GM21576 (cell line): ENCODE measurements around the gene NBPF1.
"Not testable (repeated sequence)": the region's sequence is repeated elsewhere in the genome, so short reads cannot be mapped to it uniquely, and the experiment has no call there.

Source experiments
- ATAC-seq: cut with Tn5 transposase; IDR thresholded peaks from one replicate; pipeline ENCODE4 v1.9.1; 2021; ENCODE audit warnings: mild to moderate bottlenecking, moderate library complexity; ENCODE audit not compliant: unreplicated experiment

NBPF1 gene

DNA sequence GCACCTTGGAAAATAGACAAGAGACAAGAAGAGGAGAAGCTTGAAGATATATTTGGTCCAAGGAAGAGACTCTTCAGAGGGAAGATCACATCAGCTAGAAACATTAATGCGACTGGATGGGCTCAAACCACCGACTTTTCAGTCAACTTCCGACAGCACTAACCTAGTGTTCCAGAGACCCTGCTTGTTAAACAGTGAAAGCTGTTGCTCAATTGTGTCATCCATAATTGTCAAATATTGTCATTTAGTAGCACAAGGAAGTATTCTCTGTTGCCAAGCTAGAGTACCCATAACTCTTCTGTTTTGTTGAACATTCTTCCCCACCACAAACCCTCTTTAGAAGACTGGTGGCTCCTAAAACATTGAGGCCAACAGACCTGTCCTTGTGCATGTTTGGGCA, 56.3 kb downstream of the NBPF1 start:
- ATAC-seq, result not testable (repeated sequence)

GRCh38 chr1:16553244-16553643, 60.1 kb downstream of the NBPF1 start:
- ATAC-seq, result not testable (repeated sequence)

- ATAC-seq, result not testable (repeated sequence)
These were observed 63.0 kb downstream of the NBPF1 start for GRCh38 chr1:16550212-16550918.

GRCh38 chr1:16549545-16549944, 63.8 kb downstream of the NBPF1 start:
- not testable (repeated sequence) for ATAC-seq

DNA sequence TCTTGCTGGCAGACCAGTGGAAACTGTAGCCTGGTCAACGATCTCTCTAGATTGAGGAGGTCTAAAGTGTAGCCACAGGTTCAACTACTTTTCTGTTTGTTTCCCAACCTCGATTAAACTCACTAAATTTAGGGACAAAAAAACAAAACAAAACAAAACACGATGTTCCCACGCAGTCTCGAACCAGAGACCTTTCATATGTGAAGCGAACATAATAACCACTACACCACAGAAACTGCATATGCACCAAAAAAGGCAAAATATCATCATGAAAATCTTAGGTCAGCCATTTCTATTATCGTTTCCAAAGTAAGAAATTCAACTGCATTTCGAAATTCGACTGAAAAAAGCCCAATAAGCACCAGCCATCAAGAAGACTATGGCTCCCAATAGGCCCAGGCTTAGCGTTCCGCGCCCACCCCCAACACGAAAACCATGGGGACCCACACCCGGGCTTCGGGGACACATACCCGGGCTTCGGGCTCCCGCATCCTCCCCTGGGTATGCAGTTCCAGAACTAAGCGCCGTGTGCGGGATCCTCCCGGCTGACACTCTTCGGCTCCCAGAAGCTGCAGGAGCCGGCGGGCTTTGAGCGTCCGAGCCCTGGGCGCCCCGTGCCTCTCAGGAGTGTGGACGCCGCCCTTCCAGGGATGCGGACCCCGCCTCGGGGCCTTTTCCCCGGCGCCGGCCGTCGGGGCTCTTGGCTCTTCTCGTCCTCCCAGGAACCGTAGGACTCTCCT, 65.7 kb downstream of the NBPF1 start:
- not testable (repeated sequence) for ATAC-seq

DNA sequence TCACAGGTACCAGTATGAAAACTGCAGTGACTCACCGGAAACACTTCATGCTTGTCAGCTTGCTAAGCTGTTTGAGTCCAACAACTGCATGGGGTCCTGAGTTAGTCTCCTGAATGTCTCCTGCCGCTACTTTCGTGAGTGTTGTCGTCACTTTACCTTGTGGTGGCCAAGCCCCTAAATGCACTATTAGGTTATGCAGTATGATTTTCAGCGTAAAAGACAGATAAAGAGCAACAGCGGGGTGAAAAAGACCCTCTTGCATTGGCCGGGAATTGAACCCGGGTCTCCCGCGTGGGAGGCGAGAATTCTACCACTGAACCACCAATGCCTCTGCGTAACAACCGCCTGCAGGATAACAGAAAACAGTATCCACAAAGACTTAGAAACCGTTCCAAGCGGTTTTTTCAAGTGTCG, 67.7 kb downstream of the NBPF1 start:
- ATAC-seq, result not testable (repeated sequence)

- ATAC-seq, result not testable (repeated sequence)
These were observed 72.9 kb downstream of the NBPF1 start for GRCh38 chr1:16540421-16540893.

DNA sequence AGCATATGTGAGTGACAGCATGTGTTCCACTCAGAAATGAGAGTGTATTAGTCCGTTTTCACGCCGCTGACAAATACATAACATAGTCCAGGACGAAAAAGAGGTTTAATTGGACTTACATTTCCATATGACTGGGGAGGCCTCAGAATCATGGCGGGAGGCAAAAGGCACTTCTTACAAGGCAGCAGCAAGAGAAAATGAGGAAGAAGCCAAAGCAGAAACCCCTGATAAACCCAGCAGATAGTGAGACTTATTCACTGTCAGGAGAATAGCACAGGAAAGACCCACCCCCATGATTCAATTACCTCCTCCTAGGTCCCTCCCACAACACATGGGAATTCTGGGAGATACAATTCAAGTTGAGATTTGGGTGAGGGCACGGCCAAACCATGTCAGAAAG, 75.8 kb downstream of the NBPF1 start:
- ATAC-seq, result not testable (repeated sequence)

DNA sequence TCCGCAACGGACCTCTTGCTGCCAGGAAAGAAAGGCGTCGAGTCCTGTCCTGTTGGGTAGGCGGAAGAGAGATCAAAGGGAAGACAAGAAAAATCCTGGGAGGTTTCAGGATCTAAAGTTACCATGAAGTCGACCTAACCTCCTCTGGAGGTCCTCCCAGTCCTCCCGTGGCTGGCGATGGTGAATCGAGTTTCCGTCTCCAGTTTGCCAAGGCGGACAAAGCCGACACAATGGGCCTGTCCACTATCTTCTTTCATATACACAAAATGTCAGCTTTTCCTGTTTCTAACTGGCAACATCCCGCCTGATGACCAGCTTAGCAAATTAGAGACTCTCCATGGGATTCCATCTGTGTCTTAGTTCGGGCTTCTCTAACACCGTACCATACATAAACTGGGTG, 76.6 kb downstream of the NBPF1 start:
- not testable (repeated sequence) for ATAC-seq

- ATAC-seq, result not testable (repeated sequence)
These were observed 77.5 kb downstream of the NBPF1 start for GRCh38 chr1:16535898-16536297.

DNA sequence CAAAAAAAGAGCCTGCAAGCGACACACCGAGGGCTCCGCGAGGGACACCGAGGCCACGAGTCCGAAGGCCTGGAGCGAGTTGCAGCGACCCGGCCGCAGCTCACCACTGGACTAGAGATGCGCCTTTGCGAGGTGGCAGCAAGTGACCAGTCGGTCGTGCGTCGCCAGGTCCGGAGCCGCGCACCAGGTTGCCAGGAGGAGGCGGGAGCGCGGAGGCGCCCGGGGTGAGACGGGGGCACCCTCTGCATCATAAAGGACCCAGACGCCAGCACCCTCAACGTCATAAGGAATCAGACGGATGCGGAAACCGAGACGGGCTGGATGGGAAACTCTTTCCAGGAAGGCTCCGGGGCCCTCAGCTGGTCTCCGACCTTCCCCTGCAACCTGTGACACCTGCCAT, 77.9 kb downstream of the NBPF1 start:
- ATAC-seq, result not testable (repeated sequence)

GRCh38 chr1:16534829-16535456, 78.4 kb downstream of the NBPF1 start:
- not testable (repeated sequence) for ATAC-seq

- not testable (repeated sequence) for ATAC-seq
These were observed 79.0 kb downstream of the NBPF1 start for GRCh38 chr1:16534239-16534828.

DNA sequence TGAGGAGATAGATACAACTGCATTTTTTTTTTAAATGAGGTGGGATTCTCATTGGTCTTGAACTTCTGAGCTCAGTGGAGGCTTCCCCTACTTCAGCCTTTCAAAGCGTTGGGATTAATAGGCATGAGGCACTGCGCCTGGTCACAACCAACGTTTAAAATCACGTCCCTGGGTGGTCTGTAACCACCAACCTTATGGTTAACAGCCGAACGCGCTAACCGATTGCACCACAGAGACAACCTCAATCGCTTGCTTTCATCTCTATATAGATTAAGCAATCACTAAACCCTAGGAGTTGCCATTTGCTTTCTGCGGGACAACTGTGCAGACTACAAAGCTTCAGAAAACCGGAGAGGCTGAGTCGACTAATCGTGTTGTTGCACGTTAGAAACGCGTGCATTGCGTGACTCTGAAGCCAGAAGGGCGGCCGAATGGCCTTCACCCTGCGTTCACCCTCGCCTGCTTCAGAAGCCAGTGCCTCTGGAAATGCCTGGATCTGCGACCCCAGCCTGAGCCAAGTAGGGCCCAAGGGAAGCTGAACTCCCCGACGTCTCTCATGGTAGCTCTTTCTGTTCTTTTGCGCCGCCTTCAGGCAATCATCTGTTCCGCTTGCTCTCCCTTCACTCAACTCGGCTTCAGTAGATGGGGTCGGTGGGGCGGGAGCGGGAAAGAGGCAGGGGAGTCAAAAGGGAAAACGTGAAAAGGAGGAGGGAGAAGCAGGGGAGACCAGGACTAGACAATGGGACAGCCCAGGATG, 81.0 kb downstream of the NBPF1 start:
- not testable (repeated sequence) for ATAC-seq

GRCh38 chr1:16528338-16528737, 85.0 kb downstream of the NBPF1 start:
- not testable (repeated sequence) for ATAC-seq

DNA sequence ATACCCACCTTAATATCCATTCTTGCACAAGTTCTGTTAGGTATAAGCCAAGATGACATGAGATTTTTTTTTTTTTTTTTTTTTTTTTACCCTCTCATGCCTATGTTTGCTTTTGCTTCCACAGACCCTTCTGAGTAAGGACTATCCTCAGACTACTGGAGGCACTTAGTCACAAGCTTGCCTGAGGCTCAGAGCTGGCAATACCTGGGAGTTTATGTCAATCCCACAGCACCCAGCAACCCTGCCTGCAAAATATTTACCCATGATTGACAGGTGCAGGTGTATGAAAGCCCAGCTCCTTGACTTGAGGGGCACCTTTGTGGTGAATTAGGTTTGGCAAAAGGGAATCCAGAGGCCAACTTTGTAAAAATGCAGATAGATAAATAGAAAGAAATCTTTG, 87.6 kb downstream of the NBPF1 start:
- ATAC-seq, result not testable (repeated sequence)

DNA sequence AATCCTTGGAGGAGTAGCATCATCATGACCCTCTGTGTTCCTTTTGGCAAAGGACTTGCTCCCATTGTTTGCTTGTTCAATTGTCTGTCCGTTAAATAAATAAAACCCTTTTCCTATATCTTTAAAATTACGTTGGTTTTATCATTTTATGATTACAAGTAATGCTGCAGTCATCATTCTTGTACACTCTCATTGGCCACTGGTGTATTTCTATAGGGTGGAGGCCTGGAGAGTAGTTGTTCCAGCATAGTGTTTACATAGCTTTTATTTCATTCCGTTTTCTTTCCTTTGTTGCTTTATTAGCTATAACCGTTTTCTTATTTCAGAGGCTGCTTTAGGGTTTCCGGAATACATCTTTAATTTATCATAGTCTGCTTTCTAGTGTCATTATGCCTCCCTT, 91.7 kb downstream of the NBPF1 start:
- not testable (repeated sequence) for ATAC-seq

GRCh38 chr1:16521288-16521583, 92.1 kb downstream of the NBPF1 start:
- no peak for ATAC-seq

DNA sequence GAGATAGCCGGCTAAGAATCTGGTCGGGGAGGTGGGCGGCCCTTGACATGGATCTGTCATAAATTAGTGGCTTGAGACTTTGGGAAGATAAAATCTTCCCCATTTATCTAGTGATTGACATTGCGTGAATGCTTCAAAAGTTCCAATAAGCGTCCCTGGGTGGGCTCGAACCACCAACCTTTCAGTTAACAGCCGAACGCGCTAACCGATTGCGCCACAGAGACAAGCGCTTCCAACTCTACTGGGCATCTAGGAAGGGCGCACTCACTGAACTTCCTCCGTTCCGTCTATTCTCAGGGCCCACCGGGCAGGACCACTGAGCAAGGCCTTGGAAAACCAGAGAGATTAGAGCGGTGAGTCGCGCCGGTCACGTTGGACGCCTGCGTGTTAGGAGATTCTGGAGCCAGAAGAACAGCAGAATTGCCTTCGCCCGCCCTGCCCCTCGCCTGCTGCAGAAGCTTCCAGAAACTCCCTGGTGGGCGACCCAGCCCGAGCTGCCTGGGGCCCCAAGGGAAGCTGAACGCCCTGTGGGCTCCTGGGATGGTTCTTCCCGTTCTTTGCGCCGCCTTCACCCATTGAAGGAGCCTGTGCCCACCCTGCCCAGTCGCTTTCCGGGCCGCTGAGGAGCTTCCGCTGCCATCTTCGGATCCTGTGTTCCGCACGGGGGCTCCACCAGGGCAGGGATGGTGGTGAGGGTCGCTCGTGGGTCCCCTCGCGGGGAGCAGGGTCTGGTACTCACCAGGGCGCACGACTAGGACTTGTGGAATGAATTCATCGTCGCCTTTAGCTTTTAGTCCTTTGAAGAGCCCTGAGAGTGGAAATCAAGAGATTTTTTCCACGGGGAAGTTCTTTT, 92.7 kb downstream of the NBPF1 start:
- ATAC-seq, result not testable (repeated sequence)
